Neuronal stem cell (in vitro differentiated cells): Measurements from ENCODE around the gene CD36.

Experiments
- DNase-seq: peaks from one replicate; pipeline ENCODE4 v3.0.0-alpha.2; 2013; ENCODE audit warnings: low spot score
- H2AFZ ChIP-seq: one replicate; pipeline ENCODE4 v1.6.1; 2013; ENCODE audit warnings: mild to moderate bottlenecking, low read length, inconsistent platforms
- H2AK5ac ChIP-seq: 2 replicates; pipeline ENCODE4 v1.6.1; 2013; ENCODE audit warnings: low read depth, mild to moderate bottlenecking, inconsistent platforms, low read length, moderate library complexity, mixed read lengths
- H2BK120ac ChIP-seq: 2 replicates; pipeline ENCODE4 v1.6.1; 2013; ENCODE audit warnings: low read depth, mild to moderate bottlenecking, inconsistent platforms, low read length, moderate library complexity, mixed read lengths
- H2BK12ac ChIP-seq: one replicate; pipeline ENCODE4 v1.6.1; 2013; ENCODE audit warnings: low read length, inconsistent platforms
- H2BK15ac ChIP-seq: 2 replicates; pipeline ENCODE4 v1.6.1; 2013; ENCODE audit warnings: mild to moderate bottlenecking, low read length, inconsistent platforms, mixed read lengths
- H2BK5ac ChIP-seq: one replicate; pipeline ENCODE4 v1.6.1; 2013; ENCODE audit warnings: inconsistent platforms, mild to moderate bottlenecking, low read length, moderate library complexity
- H3K14ac ChIP-seq: one replicate; pipeline ENCODE4 v1.6.1; 2013; ENCODE audit warnings: low read length, inconsistent platforms
- H3K18ac ChIP-seq: 2 replicates; pipeline ENCODE4 v1.6.1; 2013; ENCODE audit warnings: low read length, inconsistent platforms
- H3K23ac ChIP-seq: 2 replicates; pipeline ENCODE4 v1.6.1; 2013; ENCODE audit warnings: low read depth, mild to moderate bottlenecking, mixed read lengths, low read length, inconsistent platforms; ENCODE audit not compliant: poor library complexity
- H3K27ac ChIP-seq: replicated peaks from 3 replicates; pipeline ENCODE4 v1.5.1; 2013; ENCODE audit warnings: low read length, inconsistent platforms
- H3K27me3 ChIP-seq, 3 experiments: 2 replicates each; pipeline ENCODE4 v1.6.1; 2013; ENCODE audit warnings: low read length in 3 of 3, mild to moderate bottlenecking in 2 of 3, inconsistent platforms in 1 of 3, low read depth in 1 of 3, mixed read lengths in 1 of 3, moderate library complexity in 1 of 3; ENCODE audit not compliant: control insufficient read depth in 3 of 3, insufficient read depth in 3 of 3
- H3K36me3 ChIP-seq, 2 donors: replicated peaks in 1 of 2; 2 replicates each; pipeline ENCODE4 v1.6.1; 2013; ENCODE audit warnings: low read length in 2 of 2; ENCODE audit not compliant: control insufficient read depth in 2 of 2, insufficient read depth in 2 of 2
- H3K4ac ChIP-seq: 2 replicates; pipeline ENCODE4 v1.6.1; 2013; ENCODE audit warnings: inconsistent platforms, mild to moderate bottlenecking, low read length, moderate library complexity
- H3K4me1 ChIP-seq, 2 donors: 1 replicate in 1 of 2; 2 replicates in 1 of 2; pipeline ENCODE4 v1.6.1; 2013; ENCODE audit warnings: low read length in 2 of 2, low read depth in 1 of 2; ENCODE audit not compliant: control insufficient read depth in 2 of 2, insufficient read depth in 1 of 2
- H3K4me2 ChIP-seq: one replicate; pipeline ENCODE4 v1.6.1; 2013; ENCODE audit warnings: mild to moderate bottlenecking, low read length, inconsistent platforms; ENCODE audit not compliant: insufficient read depth, poor library complexity, severe bottlenecking
- H3K4me3 ChIP-seq, 2 donors: 2 replicates each; pipeline ENCODE4 v1.5.1; 2013; ENCODE audit warnings: low read length in 2 of 2, mild to moderate bottlenecking in 2 of 2, inconsistent platforms in 1 of 2, moderate library complexity in 1 of 2
- H3K79me1 ChIP-seq: one replicate; pipeline ENCODE4 v1.6.1; 2013; ENCODE audit warnings: low read depth, mild to moderate bottlenecking, inconsistent platforms, low read length, moderate library complexity
- H3K9ac ChIP-seq: one replicate; pipeline ENCODE4 v1.6.1; 2013; ENCODE audit warnings: mild to moderate bottlenecking, low read depth, low read length, inconsistent platforms; ENCODE audit not compliant: poor library complexity
- H3K9me3 ChIP-seq, 2 donors: replicated peaks in 1 of 2; 2 replicates each; pipeline versions ENCODE3 to v1.6.1; 2013; ENCODE audit warnings: low read length in 2 of 2, mild to moderate bottlenecking in 2 of 2, inconsistent platforms in 1 of 2, low read depth in 1 of 2, mixed read lengths in 1 of 2, moderate library complexity in 1 of 2; ENCODE audit not compliant: control insufficient read depth in 2 of 2, insufficient read depth in 1 of 2
- H4K8ac ChIP-seq: one replicate; pipeline ENCODE4 v1.6.1; 2013; ENCODE audit warnings: low read depth, mild to moderate bottlenecking, inconsistent platforms, low read length, moderate library complexity
- H4K91ac ChIP-seq: one replicate; pipeline ENCODE4 v1.6.1; 2013; ENCODE audit warnings: low read length, low read depth, mild to moderate bottlenecking, inconsistent platforms; ENCODE audit not compliant: poor library complexity
- WGBS, 2 donors: extraction: QIAGEN DNeasy Blood & Tissue Kit; methylation state at CpG; one replicate each; pipeline ENCODE4 v1.1.7; 2013; ENCODE audit warnings: missing lambda C conversion rate in 2 of 2, mixed read lengths in 1 of 2; ENCODE audit not compliant: insufficient read length in 2 of 2, insufficient replicate concordance in 1 of 2; ENCODE audit errors: extremely low coverage in 2 of 2; 5-methylcytosine and 5-hydroxymethylcytosine counted together

CD36 gene

DNA sequence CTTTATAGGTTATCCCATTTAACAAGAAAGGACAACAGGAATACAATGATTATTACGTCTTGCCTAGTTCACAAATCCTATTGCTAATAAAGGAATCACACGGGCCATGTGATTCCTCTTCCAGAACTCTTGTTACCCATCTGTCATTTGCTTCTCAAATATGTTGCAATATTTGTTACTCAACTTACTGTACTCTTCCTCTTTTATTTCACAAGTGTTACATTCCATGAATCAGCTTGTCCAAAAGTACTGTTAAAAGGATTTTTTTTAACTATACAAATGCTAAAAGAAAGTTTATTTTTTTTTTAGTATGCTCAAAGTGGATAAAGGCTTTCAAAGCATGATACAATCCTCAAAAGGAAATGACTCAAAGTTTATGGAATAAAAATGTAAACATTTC, 3.9 kb upstream of the CD36 start:
- no peak overlapping the region for H2AFZ ChIP-seq
- no peak overlapping the region for H3K4me3 ChIP-seq
- no peak overlapping the region for H4K91ac ChIP-seq
- no peak overlapping the region for H2BK15ac ChIP-seq
- no peak for DNase-seq
- H3K4ac ChIP-seq: no peak overlapping the region
- no peak overlapping the region for H3K9ac ChIP-seq
- H3K27me3 ChIP-seq: no peaks in the 10 kb centered on the region
- no peak overlapping the region for H3K14ac ChIP-seq
- H3K23ac ChIP-seq: no peak overlapping the region
- peaks cover 1 to 3% of the 10 kb centered on the region in 2 donors for H3K4me1 ChIP-seq
- no peak overlapping the region for H2BK5ac ChIP-seq
- H3K9me3 ChIP-seq: no peaks in the 10 kb centered on the region
- no peak overlapping the region for H2AK5ac ChIP-seq
- no peak overlapping the region for H4K8ac ChIP-seq
- H3K36me3 ChIP-seq: no peaks in the 10 kb centered on the region
- no peak overlapping the region for H2BK120ac ChIP-seq
- WGBS, 2 donors: no CpG with 5 or more reads among the region's 2 CpGs
- H3K18ac ChIP-seq: no peak overlapping the region
- no peaks in the 10 kb centered on the region for H3K79me1 ChIP-seq
- H3K4me2 ChIP-seq: no peak overlapping the region
- no peak overlapping the region for H3K27ac ChIP-seq
- H2BK12ac ChIP-seq: no peak overlapping the region

DNA sequence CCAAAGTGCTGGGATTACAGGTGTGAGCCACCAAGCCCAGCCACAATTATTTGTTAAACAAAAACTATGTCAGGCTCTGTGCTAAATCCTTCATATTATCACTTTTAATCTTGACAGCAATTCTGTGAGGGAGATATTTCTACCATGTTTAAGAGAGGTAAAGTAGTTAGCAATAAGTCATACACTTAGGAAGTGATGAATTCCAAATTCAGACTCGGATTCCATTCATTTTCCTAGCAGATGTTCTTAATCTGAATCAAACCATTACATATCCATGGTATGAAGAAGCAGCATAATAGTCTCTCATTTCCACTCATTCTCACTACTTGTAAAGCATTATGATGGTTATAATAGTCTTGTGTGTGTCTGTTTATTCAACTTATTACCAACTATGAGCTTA, 2.9 kb upstream of the CD36 start:
- Histone ChIP-seq H3K9ac (no peak overlapping the region), H4K91ac (no peak overlapping the region), H3K23ac (no peak overlapping the region), H3K14ac (no peak overlapping the region), H3K4me3 (no peak overlapping the region), H2BK5ac (no peak overlapping the region), H2BK12ac (no peak overlapping the region), H3K4ac (no peak overlapping the region), H2BK120ac (no peak overlapping the region), H2BK15ac (no peak overlapping the region), H3K79me1 (no peaks in the 10 kb centered on the region), H4K8ac (no peak overlapping the region), H3K36me3 (no peaks in the 10 kb centered on the region), H3K9me3 (no peaks in the 10 kb centered on the region), H2AK5ac (no peak overlapping the region), H3K27ac (no peak overlapping the region), H3K18ac (no peak overlapping the region), H2AFZ (no peak overlapping the region), H3K27me3 (no peaks in the 10 kb centered on the region), H3K4me2 (no peak overlapping the region), H3K4me1 (peaks cover 1 to 3% of the 10 kb centered on the region in 2 donors)
- DNase-seq: no peak
- WGBS, 2 donors: no CpG with 5 or more reads among the region's 1 CpG

- H3K4me2 ChIP-seq: no peak overlapping the region
- no peak overlapping the region for H3K14ac ChIP-seq
- no peak overlapping the region for H2AK5ac ChIP-seq
- H3K4me1 ChIP-seq: peaks cover 0 to 3% of the 10 kb centered on the region in 2 donors
- no peaks in the 10 kb centered on the region for H3K79me1 ChIP-seq
- no peak overlapping the region for H2BK12ac ChIP-seq
- H3K4me3 ChIP-seq: no peak overlapping the region
- H4K8ac ChIP-seq: no peak overlapping the region
- no peaks in the 10 kb centered on the region for H3K27me3 ChIP-seq
- H3K4ac ChIP-seq: no peak overlapping the region
- no CpG with 5 or more reads among the region's 2 CpGs for WGBS, 2 donors
- H4K91ac ChIP-seq: no peak overlapping the region
- H3K27ac ChIP-seq: no peak overlapping the region
- no peaks in the 10 kb centered on the region for H3K9me3 ChIP-seq
- no peak overlapping the region for H3K18ac ChIP-seq
- H2AFZ ChIP-seq: no peak overlapping the region
- H3K36me3 ChIP-seq: no peaks in the 10 kb centered on the region
- no peak overlapping the region for H3K9ac ChIP-seq
- DNase-seq: no peak
- no peak overlapping the region for H3K23ac ChIP-seq
- no peak overlapping the region for H2BK15ac ChIP-seq
- no peak overlapping the region for H2BK5ac ChIP-seq
- H2BK120ac ChIP-seq: no peak overlapping the region
Observed at GRCh38 chr7:80635998-80636397, 2.4 kb upstream of the CD36 start.

- no peak overlapping the region for H3K4me3 ChIP-seq
- H3K18ac ChIP-seq: no peak overlapping the region
- H3K27me3 ChIP-seq: no peaks in the 10 kb centered on the region
- DNase-seq: no peak
- H2AFZ ChIP-seq: no peak overlapping the region
- no peak overlapping the region for H4K8ac ChIP-seq
- no peaks in the 10 kb centered on the region for H3K9me3 ChIP-seq
- no peaks in the 10 kb centered on the region for H3K36me3 ChIP-seq
- H3K14ac ChIP-seq: no peak overlapping the region
- whole genome bisulfite sequencing, 2 donors: no CpG with 5 or more reads among the region's 1 CpG
- H3K9ac ChIP-seq: no peak overlapping the region
- H2AK5ac ChIP-seq: no peak overlapping the region
- no peak overlapping the region for H2BK120ac ChIP-seq
- no peak overlapping the region for H3K4ac ChIP-seq
- peaks cover 0 to 3% of the 10 kb centered on the region in 2 donors for H3K4me1 ChIP-seq
- H2BK5ac ChIP-seq: no peak overlapping the region
- no peak overlapping the region for H3K27ac ChIP-seq
- H2BK12ac ChIP-seq: no peak overlapping the region
- no peak overlapping the region for H2BK15ac ChIP-seq
- no peak overlapping the region for H3K23ac ChIP-seq
- no peak overlapping the region for H4K91ac ChIP-seq
- H3K79me1 ChIP-seq: no peaks in the 10 kb centered on the region
- H3K4me2 ChIP-seq: no peak overlapping the region
Observed at GRCh38 chr7:80636709-80637108, 1.7 kb upstream of the CD36 start.
